Renal pelvis (tissue), 4 donors: ENCODE measurements around the gene ECHS1. TPM values are rescaled to one million over a fixed set of nuclear protein-coding genes. Genes with fewer than 3 reads are reported as not detected.
"Not testable (repeated sequence)": the region's sequence is repeated elsewhere in the genome, so short reads cannot be mapped to it uniquely, and the experiment has no call there.

Experiments
- DNase-seq: peaks from one replicate; pipeline ENCODE4 v3.0.0-alpha.2; 2013
- polyA plus RNA-seq, 3 donors: library from polyadenylated mRNA; unstranded; fragments of 120-200 nt; gene quantifications; one replicate each; pipeline ENCODE4 v1.2.1, GENCODE V29; 2013; ENCODE audit not compliant: insufficient read length in 3 of 3

ECHS1 gene
- polyA plus RNA-seq, 3 donors: 143 to 155 (median 153) TPM

- no peak for DNase-seq
These were observed 29.0 kb upstream of the ECHS1 start for GRCh38 chr10:133401981-133402725.

DNA sequence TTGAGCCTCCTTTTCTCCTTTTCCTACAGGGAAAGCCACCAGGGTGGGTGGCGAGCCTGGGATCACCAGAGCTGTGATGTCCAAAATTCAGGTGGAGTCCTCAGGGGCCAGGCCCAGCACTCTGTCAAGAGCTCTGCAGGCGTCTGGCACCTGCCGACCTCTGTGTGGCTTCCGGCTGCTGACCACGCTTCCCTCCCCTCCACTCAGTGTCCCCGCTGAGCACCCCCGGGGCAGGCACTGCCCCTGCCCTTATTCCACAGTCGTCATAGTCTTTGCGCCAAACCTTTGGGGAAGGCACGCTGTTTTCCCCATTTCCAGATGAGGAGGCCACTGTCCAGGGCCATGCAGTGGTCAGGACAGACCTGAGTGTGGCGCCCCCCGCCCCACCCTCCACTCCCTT is 28.3 kb upstream of the ECHS1 start:
- DNase-seq: no peak

- DNase-seq: no peak
These were observed 27.7 kb upstream of the ECHS1 start for GRCh38 chr10:133400624-133401424.

DNA sequence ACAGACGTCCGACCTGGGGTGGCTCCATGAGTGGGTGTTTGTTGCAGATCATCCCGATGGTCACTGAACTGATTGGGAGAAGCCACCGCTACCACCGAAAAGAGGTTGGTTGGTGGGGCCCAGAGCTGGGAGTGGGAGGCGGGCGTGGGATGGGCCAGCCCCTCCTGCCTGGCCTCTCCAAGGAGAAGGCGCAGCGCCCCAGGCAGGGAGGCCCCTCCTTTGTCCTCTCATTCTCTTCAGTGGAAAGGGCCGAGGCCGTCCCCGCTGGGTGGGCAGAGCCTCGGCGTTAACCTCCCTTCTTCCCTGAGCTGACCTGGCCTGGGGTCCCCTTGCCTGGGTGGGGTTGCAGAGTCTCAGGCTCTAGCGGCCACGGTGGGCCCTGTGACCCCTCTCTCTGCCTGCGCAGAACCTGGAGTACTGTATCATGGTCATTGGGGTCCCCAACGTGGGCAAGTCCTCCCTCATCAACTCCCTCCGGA is 26.0 kb upstream of the ECHS1 start:
- no peak for DNase-seq

DNA sequence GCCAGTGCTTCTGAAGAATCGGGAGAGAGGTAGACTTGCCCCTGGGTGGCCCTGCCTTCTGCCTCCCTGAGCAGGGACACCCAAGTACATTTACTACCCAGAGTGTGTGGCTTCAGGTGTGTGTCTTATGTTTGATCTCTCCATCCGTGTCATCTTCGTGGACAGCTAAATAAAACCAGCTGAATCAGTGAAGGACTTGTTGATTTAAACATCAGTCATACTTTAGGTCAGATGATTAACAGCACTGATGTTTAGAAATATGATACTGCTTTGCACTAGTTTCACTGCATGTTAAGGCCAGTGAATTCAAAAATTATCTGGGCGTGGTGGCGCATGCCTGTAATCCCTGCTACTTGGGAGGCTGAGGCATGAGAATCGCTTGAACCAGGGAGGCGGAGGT is 24.8 kb upstream of the ECHS1 start:
- no peak for DNase-seq

DNA sequence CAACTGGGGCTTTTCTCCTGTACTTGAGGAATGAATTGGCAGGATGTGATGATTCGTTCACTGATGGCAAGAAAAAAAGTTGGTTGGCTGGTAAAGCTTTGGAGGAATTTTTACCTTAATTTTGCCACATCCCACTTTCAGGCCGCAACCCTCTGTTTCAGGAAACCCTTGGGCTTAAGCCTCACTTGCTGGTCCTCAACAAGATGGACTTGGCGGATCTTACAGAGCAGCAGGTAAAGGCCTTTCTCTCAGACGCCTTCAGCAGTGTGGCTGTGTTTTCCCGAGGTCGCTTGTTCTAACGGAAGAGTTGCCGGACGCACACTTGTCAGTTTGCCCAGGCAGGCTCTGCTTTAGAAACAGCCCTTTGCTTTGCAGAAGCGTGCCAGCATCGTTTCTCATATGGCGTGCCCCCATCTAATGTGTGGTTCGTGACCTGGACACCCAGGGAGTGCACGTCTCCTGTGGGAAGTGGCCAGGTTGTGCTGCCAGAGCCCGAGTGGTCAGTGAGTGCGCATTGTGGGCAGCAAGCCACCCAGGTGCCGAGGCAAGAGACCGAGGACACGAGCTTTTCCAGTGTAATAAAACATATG is 23.0 kb upstream of the ECHS1 start:
- DNase-seq: no peak

DNA sequence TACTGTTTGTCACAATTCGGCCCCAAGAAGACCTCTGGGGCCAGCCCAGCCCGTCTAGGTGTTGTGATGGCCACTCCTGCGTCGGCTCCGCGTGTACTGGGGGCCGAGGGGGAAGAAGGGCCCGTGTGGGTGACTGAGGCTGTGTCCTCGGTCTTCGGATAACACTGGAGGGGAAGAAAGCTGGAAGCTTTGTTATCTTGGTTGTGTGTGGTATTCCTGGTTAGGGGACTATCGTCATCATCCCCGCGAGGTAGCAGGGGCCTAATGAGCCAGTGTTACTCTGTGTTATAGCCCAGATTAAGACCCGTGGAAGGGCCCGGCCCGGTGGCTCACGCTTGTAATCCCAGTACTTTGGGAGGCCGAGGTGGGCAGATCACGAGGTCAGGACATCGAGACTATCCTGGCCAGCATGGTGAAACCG is 21.7 kb upstream of the ECHS1 start:
- no peak for DNase-seq

DNA sequence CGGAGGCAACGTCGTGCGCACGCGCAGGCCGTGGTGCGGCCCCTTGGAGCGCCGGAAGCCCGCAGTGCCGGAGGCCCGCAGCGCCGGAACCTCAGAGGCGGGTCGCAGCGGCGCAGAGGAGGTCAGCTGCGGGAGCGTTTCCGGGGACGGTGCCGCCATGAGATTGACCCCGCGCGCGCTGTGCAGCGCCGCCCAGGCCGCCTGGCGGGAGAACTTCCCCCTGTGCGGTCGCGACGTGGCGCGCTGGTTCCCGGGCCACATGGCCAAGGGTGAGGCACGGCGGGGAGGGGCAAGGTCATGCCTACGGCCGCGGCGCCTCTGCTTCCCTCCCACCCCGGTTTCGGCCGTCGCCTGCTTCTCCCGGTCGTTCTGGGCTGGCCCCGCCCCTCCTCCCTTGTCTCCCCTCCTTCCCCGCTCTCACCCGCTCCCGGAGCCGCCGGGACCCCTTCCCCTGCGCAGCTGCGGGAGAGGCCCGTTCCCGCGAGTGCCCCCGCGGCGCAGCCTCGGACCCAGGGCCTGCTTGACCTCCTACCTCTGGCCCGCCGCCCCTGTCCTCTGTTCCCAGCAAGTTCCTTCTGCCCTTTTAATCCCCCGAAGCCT is 21.0 kb upstream of the ECHS1 start, which contains the start of gene MTG1:
Gene MTG1 (plus strand): TSS at position 94 of the 600 bp plus-strand sequence. CDS start 64 bp downstream, at position 158.
- DNase-seq: peak; percentile 94

DNA sequence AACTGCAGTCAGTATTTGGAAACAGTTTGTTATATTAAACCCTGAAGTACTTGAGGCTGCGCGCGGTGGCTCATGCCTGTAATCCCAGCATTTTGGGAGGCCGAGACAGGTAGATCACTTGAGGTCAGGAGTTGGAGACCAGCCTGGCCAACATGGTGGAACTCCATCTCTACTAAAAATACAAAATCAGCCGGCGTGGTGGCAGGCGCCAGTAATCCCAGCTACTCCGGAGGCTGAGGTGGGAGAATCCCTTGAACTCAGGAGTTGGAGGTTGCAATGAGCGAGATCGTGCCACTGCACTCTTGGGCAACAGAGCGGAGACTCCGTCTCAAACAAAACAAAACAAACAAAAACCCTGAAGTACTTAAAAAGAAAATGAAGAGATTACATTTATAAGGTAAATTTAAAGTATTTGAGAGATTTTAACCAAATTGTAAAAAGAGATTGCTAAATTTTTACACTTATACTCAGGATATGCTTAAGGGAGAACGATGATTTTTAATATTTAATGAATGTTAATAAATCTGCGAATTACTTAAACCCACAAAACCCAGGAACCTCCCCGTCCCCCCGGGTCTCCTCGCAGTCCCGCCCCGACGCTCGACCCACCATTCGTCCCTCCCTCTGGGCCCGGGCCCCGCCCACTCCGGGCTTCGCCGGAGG is 20.4 kb upstream of the ECHS1 start:
- peak; percentile 20 for DNase-seq

DNA sequence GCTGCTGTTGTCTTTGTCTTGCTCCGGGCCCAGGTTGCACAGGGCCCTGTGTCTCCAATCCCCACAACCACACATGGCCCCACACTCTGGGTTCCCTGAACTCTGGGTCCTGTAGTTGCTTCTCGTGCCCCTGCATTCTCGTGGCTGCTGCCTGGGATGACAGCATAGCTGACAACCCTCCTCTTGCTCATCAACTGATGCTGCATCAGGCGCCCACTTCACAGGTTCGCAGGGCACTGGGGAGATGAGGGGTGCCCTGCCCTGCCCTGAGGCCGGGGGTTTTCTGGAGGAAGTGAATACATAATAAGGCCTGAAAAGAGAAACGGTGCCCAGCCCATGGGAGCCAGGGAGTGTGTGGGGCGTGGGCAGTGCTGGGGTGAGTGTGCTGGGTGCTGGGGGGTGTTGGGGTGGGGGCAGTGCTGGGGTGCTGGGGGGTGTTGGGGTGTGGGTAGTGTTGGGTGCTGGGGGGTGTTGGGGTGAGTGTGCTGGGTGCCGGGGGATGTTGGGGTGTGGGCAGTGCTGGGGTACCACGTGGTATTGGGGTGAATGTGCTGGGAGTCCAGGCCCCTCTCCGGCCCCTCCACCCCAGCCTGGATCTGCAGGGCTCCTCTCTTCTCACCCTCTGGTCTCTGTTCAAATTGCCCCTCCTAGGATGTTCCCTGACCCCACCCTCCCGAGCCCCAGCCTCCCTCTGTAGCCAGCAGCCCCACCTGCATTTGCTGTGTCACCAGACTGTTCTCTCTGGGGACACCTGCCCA is 18.8 kb upstream of the ECHS1 start:
- DNase-seq: no peak

GRCh38 chr10:133391249-133391635 is 18.1 kb upstream of the ECHS1 start:
- DNase-seq: no peak

GRCh38 chr10:133390597-133391248 is 17.6 kb upstream of the ECHS1 start:
- no peak for DNase-seq

- no peak for DNase-seq
These were observed 16.0 kb upstream of the ECHS1 start for GRCh38 chr10:133388973-133389818.

- DNase-seq: no peak
These were observed 15.2 kb upstream of the ECHS1 start for GRCh38 chr10:133388236-133388972.

DNA sequence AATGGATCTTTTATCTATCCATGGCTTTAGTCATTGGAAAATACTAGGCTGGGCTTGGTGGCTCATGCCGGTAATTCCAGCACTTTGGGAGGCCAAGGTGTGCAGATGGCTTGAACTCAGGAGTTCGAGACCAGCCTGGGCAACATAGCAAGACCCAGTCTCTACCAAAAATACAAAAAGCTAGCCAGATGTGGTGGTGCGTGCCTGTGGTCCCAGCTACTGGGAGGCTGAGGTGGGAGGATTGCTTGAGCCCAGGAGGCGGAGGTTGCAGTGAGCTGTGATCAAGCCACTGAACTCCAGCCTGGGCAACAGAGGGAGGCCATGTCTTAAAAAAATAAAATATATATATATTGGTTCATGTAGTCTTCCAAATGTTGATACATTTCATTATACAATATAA is 13.8 kb upstream of the ECHS1 start:
- not testable (repeated sequence) for DNase-seq

GRCh38 chr10:133385214-133385613 is 12.1 kb upstream of the ECHS1 start:
- DNase-seq: no peak

- DNase-seq: no peak
These were observed 10.9 kb upstream of the ECHS1 start for GRCh38 chr10:133384071-133384470.

DNA sequence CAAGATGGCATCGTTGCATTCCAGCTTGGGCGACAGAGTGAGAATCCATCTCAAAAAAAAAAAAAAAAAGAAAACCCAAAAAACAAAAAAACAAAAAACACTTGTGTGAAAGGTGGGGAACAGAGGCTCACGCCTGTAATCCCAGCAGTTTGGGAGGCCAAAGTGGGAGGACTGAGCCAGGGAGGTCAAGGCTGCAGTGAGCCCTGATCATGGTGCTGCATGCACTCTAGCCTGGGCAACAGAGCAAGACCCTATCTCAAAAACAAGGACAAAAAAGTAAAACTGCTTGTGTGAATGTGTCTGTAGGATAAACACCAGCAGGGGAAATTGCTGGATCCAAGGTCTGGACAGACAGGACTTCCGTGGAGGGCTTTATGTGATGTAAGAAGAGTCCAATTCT is 10.4 kb upstream of the ECHS1 start:
- no peak for DNase-seq

DNA sequence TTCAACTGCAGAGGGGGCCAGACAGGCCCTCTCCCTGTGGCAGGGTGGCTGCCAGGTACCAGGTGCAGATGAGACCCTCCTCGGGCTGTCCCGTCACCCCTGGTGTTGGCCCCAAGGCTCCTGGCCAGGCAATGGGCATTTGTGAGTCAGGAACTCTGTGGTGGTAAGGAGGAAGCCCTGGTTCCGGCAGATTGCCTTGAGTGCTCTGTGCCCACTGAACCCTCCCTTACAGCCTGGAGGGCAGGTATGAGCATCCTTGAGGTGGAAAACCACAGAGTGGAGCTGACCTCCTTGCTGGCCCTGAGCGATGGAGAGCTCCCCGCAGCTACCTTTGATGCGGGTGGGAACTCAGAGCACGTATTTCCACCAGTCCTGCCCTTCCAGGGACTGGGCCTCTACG is 7.9 kb upstream of the ECHS1 start:
- no peak for DNase-seq
